PC-9 (cell line): ENCODE measurements around the gene GJC1. TPM values are rescaled to one million over a fixed set of nuclear protein-coding genes. Genes with fewer than 3 reads are reported as not detected.

Experiments
- BruUV-seq: library from RNA; stranded (reverse); fragments of 400-500 nt; replicated peaks from 2 replicates; lab custom pipeline; 2021; lab: Mats Ljungman, UMichigan
- CTCF ChIA-PET: fragments of 300-600 bp; sonication (Branson Sonifier 250); formaldehyde crosslinking; loops from one replicate; lab custom pipeline; 2022; ENCODE audit warnings: antibody characterized with exemption; lab: Charles Lee
- POLR2A ChIA-PET: fragments of 300-600 bp; sonication (Branson Sonifier 250); formaldehyde crosslinking; loops from one replicate; lab custom pipeline; 2022; ENCODE audit warnings: antibody characterized with exemption; ENCODE audit not compliant: unreplicated experiment; lab: Charles Lee
- DNase-seq, 2 experiments: peaks; one replicate each; pipeline versions ENCODE4 v3.0.0 to v3.0.0-alpha.2; 2015 to 2022; ENCODE audit warnings: mixed read lengths in 1 of 2
- H2AFZ ChIP-seq: fragments of 200-600 bp; sonication (generic); 2 replicates; pipeline ENCODE4 v1.8.1; 2017; ENCODE audit warnings: antibody characterized with exemption
- H3F3A ChIP-seq: fragments of 200-600 bp; sonication (generic); 2 replicates; pipeline ENCODE4 v1.8.1; 2017; ENCODE audit warnings: antibody characterized with exemption, mild to moderate bottlenecking, low read depth; ENCODE audit not compliant: insufficient read depth
- H3K27ac ChIP-seq: fragments of 200-600 bp; sonication (generic); 2 replicates; pipeline ENCODE4 v1.6.1; 2016; ENCODE audit warnings: mixed run types
- H3K27me3 ChIP-seq: fragments of 200-600 bp; sonication (generic); 2 replicates; pipeline ENCODE4 v1.6.1; 2016; ENCODE audit warnings: low read depth, mixed run types; ENCODE audit not compliant: insufficient read depth
- H3K36me3 ChIP-seq: fragments of 200-600 bp; sonication (generic); 2 replicates; pipeline ENCODE4 v1.6.1; 2016; ENCODE audit warnings: low read depth, mixed run types
- H3K4me1 ChIP-seq: fragments of 200-600 bp; sonication (generic); replicated peaks from 2 replicates; pipeline ENCODE4 v1.6.1; 2016; ENCODE audit warnings: mixed run types; ENCODE audit not compliant: insufficient read depth
- H3K4me2 ChIP-seq: fragments of 200-600 bp; sonication (generic); 2 replicates; pipeline ENCODE4 v1.6.1; 2017; ENCODE audit warnings: mixed run types
- H3K4me3 ChIP-seq: fragments of 200-600 bp; sonication (generic); 2 replicates; pipeline ENCODE4 v1.6.1; 2016; ENCODE audit warnings: mixed run types
- H3K79me2 ChIP-seq: fragments of 200-600 bp; sonication (generic); 2 replicates; pipeline ENCODE4 v1.6.1; 2017; ENCODE audit warnings: low read depth, mixed run types
- H3K9me2 ChIP-seq: fragments of 200-600 bp; sonication (generic); 2 replicates; pipeline ENCODE4 v1.8.1; 2017; ENCODE audit warnings: mild to moderate bottlenecking; ENCODE audit not compliant: insufficient read depth
- H3K9me3 ChIP-seq: fragments of 200-600 bp; sonication (generic); 2 replicates; pipeline ENCODE4 v1.8.1; 2016; ENCODE audit warnings: low read depth; ENCODE audit not compliant: insufficient read depth
- H4K20me1 ChIP-seq: fragments of 200-600 bp; sonication (generic); 2 replicates; pipeline ENCODE4 v1.8.1; 2017; ENCODE audit not compliant: insufficient read depth
- CTCF ChIP-seq: fragments of 200-600 bp; sonication (generic); conservative IDR thresholded peaks from 2 replicates; pipeline ENCODE4 v1.6.1; 2017; ENCODE audit warnings: mixed run types, antibody characterized with exemption, mild to moderate bottlenecking, moderate library complexity
- EZH2 ChIP-seq: fragments of 200-600 bp; sonication (generic); IDR thresholded peaks from 2 replicates; pipeline ENCODE4 v1.8.0; 2017; ENCODE audit warnings: antibody characterized with exemption, low read depth
- intact Hi-C: fragments of 100-400 bp; cut with micrococcal nuclease; formaldehyde crosslinking; loops from one replicate; pipeline ENCODE4 v1.10.0; 2022; ENCODE audit not compliant: unreplicated experiment
- total RNA-seq: library from RNA; stranded (reverse); gene quantifications from 2 replicates; pipeline ENCODE4 v1.2.3, GENCODE V29; 2021

The GJC1 gene
- total RNA-seq, 1 experiment from 2014 or later = 42.6 TPM

DNA sequence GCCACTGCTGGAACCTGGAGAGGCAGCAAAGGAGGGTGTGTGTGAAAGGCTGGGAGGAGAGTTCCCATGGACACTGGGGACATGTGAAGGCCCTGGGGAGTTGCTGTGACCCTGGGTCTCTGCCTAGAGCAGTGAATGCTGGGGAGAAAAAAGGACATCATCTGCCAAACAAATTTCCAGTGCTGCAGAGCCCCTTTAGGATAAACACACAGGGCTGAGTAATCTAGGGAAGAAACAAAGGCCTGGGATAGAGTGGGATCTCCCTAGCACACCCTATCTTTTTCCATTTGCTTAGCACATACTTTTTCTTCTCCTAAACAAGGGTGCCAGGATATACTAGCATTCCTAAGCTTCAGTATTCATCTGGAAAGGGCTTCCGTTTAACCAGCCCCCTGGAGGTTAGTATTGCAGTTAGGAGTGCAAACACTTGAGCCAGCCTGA lies 14.3 kb upstream of the GJC1 start:
- H3K4me1 ChIP-seq = no peaks in the 10 kb centered on the region

GRCh38 chr17:44842748-44843147 lies 12.7 kb upstream of the GJC1 start:
- H2AFZ ChIP-seq = no peak overlapping the region
- intact Hi-C loops = no loop called here

More for the DNA sequence above, 14.3 kb upstream of the GJC1 start:
- no peak overlapping the region for H2AFZ ChIP-seq
- no peak overlapping the region for H3K27ac ChIP-seq
- no peaks in the 10 kb centered on the region for H3K27me3 ChIP-seq
- no peak overlapping the region for H3K4me3 ChIP-seq
- no peaks in the 10 kb centered on the region for H3K9me3 ChIP-seq
- H3K36me3 ChIP-seq = no peaks in the 10 kb centered on the region
- no peak overlapping the region for H3K4me2 ChIP-seq
- no peaks in the 10 kb centered on the region for H3K79me2 ChIP-seq
- H3K9me2 ChIP-seq = no peaks in the 10 kb centered on the region
- CTCF ChIA-PET = no interaction called here
- BruUV-seq = no TSS peak
- intact Hi-C loops = no loop called here
- DNase-seq = no peak
- H4K20me1 ChIP-seq = no peaks in the 10 kb centered on the region
- H3F3A ChIP-seq = no peaks in the 10 kb centered on the region; the same call in 1 of the 2 replicates
- TF ChIP-seq CTCF = no peak
- POLR2A ChIA-PET = no interaction called here

GRCh38 chr17:44840936-44841335 lies 10.8 kb upstream of the GJC1 start:
- no peak overlapping the region for H3K4me2 ChIP-seq
- intact Hi-C loops = no loop called here

More at GRCh38 chr17:44842748-44843147, 12.7 kb upstream of the GJC1 start:
- Histone ChIP-seq H3K9me3 (no peaks in the 10 kb centered on the region), H3F3A (peaks cover 2% of the 10 kb centered on the region; the same call in 1 of the 2 replicates), H3K4me3 (no peak overlapping the region), H3K27ac (no peak overlapping the region), H3K36me3 (no peaks in the 10 kb centered on the region), H3K4me1 (no peaks in the 10 kb centered on the region), H4K20me1 (no peaks in the 10 kb centered on the region), H3K4me2 (no peak overlapping the region), H3K79me2 (no peaks in the 10 kb centered on the region), H3K27me3 (no peaks in the 10 kb centered on the region), H3K9me2 (no peaks in the 10 kb centered on the region)
- ChIA-PET CTCF (no interaction called here), POLR2A (no interaction called here)
- no peak for DNase-seq
- TF ChIP-seq CTCF (no peak), EZH2 (no peak)
- no TSS peak for BruUV-seq

More at GRCh38 chr17:44840936-44841335, 10.8 kb upstream of the GJC1 start:
- H3F3A ChIP-seq = peaks cover 12% of the 10 kb centered on the region; the same call in 1 of the 2 replicates
- H3K4me1 ChIP-seq = peaks cover 8% of the 10 kb centered on the region
- no peak overlapping the region for H2AFZ ChIP-seq
- POLR2A ChIA-PET = interaction anchor here (0.7 kb wide), 1 partner anchor 65 kb away, joined by 9 read pairs; no protein-coding TSS in a partner anchor
- no peaks in the 10 kb centered on the region for H3K9me2 ChIP-seq
- no peaks in the 10 kb centered on the region for H3K79me2 ChIP-seq
- DNase-seq = no peak
- H3K27ac ChIP-seq = no peak overlapping the region
- CTCF ChIA-PET = no interaction called here
- no TSS peak for BruUV-seq
- no peak overlapping the region for H3K4me3 ChIP-seq
- H3K27me3 ChIP-seq = no peaks in the 10 kb centered on the region
- no peak for TF ChIP-seq CTCF
- no peak for TF ChIP-seq EZH2
- no peaks in the 10 kb centered on the region for H3K36me3 ChIP-seq
- no peaks in the 10 kb centered on the region for H3K9me3 ChIP-seq
- H4K20me1 ChIP-seq = no peaks in the 10 kb centered on the region
